GM12891 (cell line): ENCODE data around the gene CCDC8.

Experiments used
- DNase-seq: peaks from one replicate; pipeline ENCODE4 v3.0.0; 2011; ENCODE audit warnings: low spot score; ENCODE audit not compliant: insufficient read length
- FAIRE-seq: peaks from 2 replicates; lab custom pipeline; 2011; peaks lifted over from hg19 to GRCh38; lab: Jason Lieb, UNC
- PAX5 ChIP-seq: IDR thresholded peaks from 2 replicates; pipeline ENCODE4 v1.6.1; 2011; ENCODE audit warnings: low read length, moderate library complexity, mild to moderate bottlenecking; ENCODE audit not compliant: insufficient read depth, severe bottlenecking
- POLR2A ChIP-seq: IDR thresholded peaks from 2 replicates; pipeline ENCODE4 v1.6.1; 2011; ENCODE audit warnings: low read depth, low read length, control low read depth
- POLR2AphosphoS5 ChIP-seq: IDR thresholded peaks from 2 replicates; pipeline ENCODE4 v1.6.1; 2011; ENCODE audit warnings: low read depth, low read length, control low read depth
- POU2F2 ChIP-seq: IDR thresholded peaks from 2 replicates; pipeline ENCODE4 v1.6.1; 2011; ENCODE audit warnings: low read depth, mild to moderate bottlenecking, control low read depth, low read length, moderate library complexity
- SPI1 ChIP-seq: IDR thresholded peaks from 2 replicates; pipeline ENCODE4 v1.6.1; 2011; ENCODE audit warnings: low read depth, low read length, control low read depth
- TAF1 ChIP-seq: IDR thresholded peaks from 2 replicates; pipeline ENCODE4 v1.6.1; 2011; ENCODE audit warnings: low read depth, low read length, control low read depth

The CCDC8 gene

DNA sequence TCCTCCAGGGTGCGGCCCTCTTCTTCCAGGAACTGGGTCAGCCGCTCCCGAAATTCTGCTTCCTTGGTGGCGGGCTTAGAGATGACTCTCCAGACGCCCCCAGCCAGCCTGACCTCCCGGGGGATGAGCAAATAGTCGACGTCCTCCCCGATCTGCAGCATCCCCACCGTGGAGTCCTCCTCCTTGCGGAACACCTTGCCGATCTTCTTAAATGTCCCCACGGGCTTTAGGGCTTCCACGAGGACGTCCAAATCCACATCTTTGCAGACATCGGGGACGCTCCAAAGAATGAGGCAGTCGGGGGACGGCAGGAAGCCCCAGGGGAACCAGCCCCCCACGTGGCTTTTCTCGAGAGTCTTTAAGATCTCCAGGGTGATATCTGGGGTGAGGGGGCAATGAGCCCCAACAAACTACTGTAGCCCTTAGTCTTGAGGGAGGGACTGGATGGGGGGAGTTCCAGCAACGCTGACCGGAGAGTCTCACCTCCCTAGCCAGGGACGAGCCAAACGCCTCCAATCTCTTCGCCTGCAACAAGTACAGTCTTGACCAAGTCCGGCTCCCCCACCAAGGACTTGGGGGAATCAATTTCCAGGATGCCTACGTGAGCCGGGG, 608 bp downstream of the CCDC8 start:
- TF ChIP-seq POU2F2 (no peak), POLR2A (no peak), PAX5 (no peak), SPI1 (no peak), POLR2AphosphoS5 (no peak), TAF1 (no peak)
- DNase-seq (no peak), FAIRE-seq (no peak)

DNA sequence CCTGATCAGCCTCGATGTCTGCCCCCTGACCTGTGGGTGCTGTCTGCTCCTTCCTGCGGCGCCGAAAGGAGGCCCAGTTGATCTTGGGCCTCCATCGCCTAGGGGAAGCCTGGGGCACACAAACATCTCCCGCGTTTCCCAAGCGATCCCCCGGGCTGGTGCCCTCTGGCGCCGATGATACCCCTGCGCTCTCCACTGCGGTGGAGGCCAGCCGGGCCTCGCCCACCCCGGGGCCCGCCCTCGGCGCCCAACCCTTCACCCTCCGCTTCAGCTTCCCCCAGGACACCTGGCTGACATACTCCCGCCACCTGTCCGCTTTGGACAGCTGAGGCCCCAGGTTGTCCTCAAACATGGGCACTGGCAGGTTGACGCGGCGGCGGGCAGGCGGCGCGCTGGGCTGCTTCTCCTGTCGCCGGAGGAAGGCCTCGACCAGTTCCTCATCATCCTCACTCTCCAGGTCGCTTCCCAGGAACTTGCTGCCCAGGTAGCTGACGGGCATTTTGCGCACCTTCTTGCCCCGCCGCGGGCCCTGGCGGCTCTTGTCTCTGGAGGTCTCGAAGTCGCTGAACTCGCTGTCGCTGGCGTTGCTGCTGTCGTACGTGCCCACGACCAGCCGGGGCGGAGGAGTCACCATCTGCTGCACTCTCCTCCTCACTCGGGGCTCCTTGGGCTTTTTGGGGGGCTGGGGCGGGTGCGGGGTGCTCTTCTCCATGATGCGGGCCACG, 1.3 kb downstream of the CCDC8 start:
- TF ChIP-seq PAX5 (no peak), POU2F2 (no peak), POLR2AphosphoS5 (no peak)
- FAIRE-seq (no peak), DNase-seq (no peak)

- DNase-seq (no peak), FAIRE-seq (no peak)
- TF ChIP-seq POLR2A (no peak), TAF1 (no peak), POU2F2 (no peak), PAX5 (no peak), POLR2AphosphoS5 (no peak), SPI1 (no peak)
Measured at GRCh38 chr19:46411088-46411924, 2.1 kb downstream of the CCDC8 start.

DNA sequence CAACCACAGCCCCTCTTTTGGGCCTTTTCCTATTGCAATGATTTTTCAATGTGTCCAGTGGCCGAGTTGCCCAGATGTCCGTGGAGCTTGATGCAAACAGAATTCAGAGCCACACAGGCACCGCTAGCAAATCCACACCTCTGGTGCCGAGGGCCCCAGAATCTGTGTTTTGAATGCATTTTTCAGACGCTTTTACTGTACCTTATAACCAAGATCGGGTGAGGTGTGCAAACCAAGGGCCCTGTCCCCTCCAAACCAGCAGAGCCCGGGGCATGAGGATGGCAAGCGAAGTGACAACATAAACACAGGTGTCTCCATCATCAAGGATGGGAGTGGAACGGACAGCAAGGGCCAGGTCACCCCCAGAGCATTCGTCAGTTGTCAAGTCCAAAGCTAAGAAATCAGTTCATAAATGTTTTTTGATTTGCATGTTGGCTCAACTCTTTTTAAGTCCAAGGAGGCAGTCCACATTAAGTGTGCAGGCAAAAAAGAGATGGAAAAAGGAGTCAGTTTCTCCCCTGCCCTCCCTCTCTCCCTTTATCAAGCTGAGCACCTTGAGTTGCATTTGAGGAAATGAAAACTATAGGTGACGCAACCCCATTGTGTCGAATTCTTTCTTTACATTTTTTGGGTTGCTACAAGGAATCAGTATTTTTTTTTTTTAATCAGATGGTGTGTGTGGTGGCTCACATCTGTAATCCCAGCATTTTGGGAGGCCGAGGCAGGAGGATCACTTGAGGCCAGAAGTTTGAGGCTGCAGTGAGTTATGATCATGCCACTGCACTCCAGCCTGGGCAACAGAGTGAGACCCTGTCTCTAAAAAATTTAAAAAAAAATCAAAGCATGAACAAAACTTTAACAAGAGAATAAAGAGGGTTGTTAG, 2.9 kb downstream of the CCDC8 start:
- no peak for FAIRE-seq
- no peak for DNase-seq
- TF ChIP-seq PAX5 = no peak
- no peak for TF ChIP-seq POLR2A
- TF ChIP-seq POLR2AphosphoS5 = no peak
- TF ChIP-seq SPI1 = no peak
- TF ChIP-seq POU2F2 = no peak
- TF ChIP-seq TAF1 = no peak

GRCh38 chr19:46409191-46409590, 4.2 kb downstream of the CCDC8 start:
- TF ChIP-seq TAF1 (no peak), POU2F2 (no peak), SPI1 (no peak), POLR2A (no peak), POLR2AphosphoS5 (no peak), PAX5 (no peak)
- FAIRE-seq (no peak), DNase-seq (no peak)

- FAIRE-seq (no peak), DNase-seq (no peak)
- no peak for TF ChIP-seq PAX5
- no peak for TF ChIP-seq TAF1
- TF ChIP-seq POLR2A = no peak
- no peak for TF ChIP-seq POLR2AphosphoS5
- no peak for TF ChIP-seq POU2F2
- TF ChIP-seq SPI1 = no peak
Measured at GRCh38 chr19:46408664-46409039, 4.7 kb downstream of the CCDC8 start.

DNA sequence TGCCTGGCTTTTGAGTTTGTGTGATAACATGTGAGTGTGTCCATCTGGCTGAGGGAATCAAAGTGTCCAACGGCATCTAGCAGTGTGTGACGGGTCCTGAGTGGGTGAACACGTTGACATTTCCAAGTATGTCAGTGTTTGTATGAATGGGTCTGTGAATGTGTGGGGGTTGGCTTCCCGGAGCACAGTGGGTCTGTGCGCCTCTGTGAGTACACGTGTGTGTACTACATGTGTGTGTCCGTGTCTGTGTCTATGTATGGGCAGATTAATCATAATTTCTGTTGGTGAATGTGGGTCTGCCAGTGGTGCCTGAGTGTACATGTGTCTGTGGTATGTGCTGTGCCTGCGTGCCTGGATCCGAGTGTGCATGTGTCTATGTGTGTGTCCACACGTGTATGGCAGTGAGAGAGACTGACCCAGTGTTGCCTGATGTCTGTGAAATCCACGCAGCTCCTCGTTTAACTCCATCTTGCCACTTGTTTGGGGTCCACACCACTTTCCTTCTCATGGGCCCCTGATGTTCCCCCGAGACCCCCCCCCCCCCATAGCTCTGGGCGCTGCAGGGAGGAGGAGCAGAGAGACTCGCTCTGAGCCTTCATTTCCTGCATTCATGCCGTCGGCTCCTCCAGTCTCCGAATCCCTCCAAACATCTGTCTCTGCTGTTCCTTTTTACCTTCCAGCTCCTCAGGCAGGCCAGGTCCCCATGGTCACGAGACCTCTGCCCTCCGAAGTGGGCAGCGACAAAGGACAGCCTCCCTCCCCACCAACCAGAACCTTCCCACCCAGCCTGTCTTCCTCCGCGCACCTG, 5.3 kb downstream of the CCDC8 start:
- TF ChIP-seq PAX5 (no peak), POU2F2 (no peak), TAF1 (no peak), POLR2AphosphoS5 (no peak)
- FAIRE-seq = no peak
- no peak for DNase-seq

DNA sequence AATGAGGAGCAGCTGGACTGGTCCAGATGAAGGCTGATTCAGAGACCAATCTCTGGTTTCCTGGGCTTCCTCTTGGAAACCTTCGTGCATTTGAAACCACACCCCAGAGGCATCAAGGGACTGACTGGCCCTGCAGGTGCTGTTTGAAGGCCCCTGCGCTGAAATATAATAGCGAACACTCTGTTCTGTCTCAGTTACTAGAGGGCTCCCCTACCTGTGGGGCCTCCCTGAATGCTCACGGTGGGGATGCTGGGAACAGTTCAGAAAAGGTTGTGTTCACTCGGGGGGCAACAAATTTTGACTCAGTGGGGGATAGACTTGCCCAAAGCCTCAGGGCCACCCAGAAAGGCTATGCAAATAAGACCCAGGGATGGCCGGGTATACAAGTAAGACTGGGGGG, 6.4 kb downstream of the CCDC8 start:
- no peak for FAIRE-seq
- DNase-seq = no peak

More for the DNA sequence above, 6.4 kb downstream of the CCDC8 start:
- TF ChIP-seq POU2F2 (no peak), SPI1 (no peak), POLR2A (no peak), TAF1 (no peak), PAX5 (no peak), POLR2AphosphoS5 (no peak)
